HG02938 (cell line): Measurements from ENCODE around the gene STXBP6.

Experiments used
- ATAC-seq: cut with Tn5 transposase; IDR thresholded peaks from one replicate; pipeline ENCODE4 v1.9.1; 2021; ENCODE audit warnings: mild to moderate bottlenecking, moderate library complexity; ENCODE audit not compliant: unreplicated experiment

STXBP6 gene

DNA sequence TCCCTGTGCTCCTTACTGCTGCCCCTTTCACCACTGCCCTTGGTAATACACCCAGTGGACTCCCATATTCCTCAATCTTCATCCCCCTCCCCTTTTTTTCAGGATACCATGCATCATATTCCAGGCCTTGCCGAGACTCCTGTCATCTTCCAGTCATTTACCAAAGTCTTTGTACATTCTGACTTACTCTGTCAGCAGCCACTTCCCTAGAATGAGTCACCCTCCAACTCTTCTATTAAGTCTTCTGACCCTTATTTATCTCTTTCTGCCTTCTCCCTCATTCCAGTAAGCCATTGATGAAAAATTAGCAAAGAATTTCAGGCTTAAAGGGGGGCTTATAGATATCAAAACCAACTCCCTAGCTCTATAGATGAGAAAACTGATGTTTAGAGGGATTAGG lies 128.0 kb downstream of the STXBP6 start:
- no peak for ATAC-seq

DNA sequence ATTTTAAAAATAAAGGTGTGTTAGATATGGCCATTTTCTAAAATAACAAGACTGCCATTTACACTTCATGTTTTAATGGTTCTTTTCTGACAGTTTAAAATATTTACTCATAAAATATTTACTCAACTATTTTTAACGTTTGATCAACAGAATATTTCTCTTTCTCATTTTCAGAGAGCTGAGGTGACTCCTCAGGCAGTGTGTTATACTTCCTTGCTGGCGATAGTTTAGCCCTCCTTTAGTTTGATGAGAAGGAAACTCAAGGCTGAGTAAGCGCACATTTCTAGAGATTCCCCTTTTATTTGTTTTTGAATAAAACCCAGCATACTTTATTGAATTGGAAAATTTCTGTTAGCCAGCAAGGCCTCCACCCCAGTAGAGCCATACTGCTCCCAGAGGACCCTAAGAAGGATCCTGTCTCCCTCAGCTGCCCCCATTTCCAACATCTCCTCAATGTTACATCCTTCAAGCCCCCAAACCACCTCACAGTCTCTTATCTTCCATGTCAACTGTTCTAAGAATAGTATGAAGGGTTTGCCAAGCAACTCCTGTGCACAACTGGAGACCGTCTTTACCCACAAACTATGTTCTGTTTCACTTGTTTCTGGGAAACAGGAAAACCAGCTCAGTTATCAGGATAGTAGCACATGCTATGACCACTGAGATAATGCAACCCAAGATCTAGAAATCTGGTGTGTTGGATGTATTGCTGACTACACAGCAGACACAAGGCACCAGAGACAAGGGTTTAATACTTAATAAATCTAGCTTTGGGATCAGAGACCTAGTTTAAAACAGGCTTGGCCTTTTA lies 129.5 kb downstream of the STXBP6 start:
- no peak for ATAC-seq

DNA sequence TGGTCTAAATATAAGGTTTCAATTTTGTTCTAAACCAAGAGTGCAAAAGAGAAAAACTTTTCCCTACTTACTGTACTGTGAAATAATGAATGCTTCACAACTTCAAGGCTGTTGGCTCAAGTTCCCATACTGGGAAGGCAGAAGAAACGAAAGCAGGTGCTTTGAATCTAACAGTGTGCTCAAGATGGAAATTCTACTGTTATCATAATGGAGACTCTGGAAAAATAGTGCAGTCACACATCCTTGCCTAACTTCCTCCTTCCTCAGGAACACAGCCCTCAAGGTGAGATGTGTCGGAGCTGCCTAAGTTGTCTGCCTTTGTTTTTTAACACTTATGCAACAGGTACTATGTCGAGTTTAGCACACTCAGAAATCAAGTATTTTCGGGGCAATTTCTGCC lies 131.1 kb downstream of the STXBP6 start:
- no peak for ATAC-seq

DNA sequence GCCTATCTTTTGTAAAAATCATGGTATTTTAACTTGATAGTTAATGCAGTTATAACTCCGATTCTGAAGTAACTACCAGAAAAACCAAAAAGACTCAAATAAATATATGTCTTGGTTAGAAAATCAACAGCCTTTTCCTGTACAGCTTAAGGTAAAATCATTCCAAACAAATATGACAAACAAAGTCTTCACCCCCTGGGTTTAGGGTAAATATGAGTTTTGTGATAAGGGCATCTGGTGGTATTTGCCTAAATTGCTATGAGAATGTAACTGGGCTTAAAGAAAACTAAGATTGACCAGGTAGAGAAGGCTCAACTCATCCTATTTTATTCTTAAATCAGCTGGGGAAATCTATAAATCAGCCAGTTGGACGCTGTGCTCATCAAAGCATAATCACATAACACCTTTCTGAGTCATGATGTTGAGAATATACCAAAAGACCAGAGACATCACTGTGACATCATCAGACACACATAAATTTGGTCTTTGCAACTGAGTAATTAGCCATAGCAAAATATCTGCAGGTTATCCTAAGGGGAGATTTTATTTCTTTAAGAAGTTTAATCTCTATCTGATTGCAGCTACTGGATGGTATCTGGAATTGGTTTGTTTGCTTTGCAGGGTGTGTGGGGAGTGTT lies 133.9 kb downstream of the STXBP6 start:
- ATAC-seq, result no peak

DNA sequence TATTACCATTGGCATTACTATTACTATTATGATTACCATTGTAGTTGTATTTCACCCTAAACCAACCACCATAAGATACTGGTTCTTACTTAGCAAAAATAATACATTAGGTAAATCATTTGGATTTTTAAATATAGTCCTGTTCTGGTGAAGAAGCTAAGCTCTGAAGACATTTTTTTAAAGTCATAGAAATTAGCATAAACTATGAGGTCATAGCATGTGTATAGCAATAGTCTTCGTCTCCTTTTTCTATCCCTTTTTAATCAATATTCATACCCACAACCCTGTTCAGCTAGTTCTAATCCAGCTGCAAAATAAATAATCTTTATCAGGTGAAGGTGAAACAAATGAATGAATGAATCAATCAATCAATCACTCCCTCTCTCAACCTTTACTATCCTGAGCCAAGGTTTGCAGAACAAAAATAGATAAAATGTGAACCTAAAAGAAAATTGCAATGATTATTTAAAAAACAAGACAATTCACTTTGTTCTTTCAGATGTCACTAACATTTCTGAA lies 134.5 kb downstream of the STXBP6 start:
- no peak for ATAC-seq

DNA sequence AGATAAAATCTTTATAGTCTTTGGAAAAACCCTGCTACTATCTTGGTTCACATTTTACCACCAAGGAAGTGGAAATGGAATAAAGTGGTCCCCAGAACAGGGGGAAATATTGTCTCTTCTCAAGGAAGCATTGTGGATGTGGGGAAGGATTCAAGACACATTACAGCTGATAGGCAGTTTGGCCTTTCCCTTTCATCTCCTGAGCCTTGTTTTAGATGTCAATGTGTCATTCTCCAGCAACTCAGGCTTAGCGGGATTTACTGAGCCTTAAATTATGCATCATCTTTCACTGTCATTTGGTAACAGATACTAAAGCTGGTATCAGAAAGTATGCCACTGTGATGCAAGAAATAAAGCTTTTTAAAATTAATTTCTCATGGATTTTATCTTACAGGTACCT lies 136.2 kb downstream of the STXBP6 start:
- no peak for ATAC-seq

DNA sequence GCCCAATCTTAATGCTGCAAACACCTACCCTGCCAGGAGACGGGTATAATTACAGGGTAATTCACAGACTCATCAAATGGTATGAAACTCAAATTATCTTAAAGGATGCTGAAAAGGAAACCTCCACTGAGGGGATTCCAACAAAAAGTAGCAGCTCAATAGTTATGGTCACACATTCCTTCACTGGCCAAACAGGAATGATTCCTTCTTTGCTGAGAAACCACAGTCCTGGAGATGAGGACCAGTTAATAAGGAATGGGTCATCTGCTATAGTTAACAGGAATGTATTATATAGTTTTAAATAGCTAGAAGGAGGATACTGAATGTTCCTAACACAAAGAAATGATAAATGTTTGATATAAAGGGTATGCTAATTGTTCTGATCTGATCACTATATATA lies 136.9 kb downstream of the STXBP6 start:
- ATAC-seq, result no peak

DNA sequence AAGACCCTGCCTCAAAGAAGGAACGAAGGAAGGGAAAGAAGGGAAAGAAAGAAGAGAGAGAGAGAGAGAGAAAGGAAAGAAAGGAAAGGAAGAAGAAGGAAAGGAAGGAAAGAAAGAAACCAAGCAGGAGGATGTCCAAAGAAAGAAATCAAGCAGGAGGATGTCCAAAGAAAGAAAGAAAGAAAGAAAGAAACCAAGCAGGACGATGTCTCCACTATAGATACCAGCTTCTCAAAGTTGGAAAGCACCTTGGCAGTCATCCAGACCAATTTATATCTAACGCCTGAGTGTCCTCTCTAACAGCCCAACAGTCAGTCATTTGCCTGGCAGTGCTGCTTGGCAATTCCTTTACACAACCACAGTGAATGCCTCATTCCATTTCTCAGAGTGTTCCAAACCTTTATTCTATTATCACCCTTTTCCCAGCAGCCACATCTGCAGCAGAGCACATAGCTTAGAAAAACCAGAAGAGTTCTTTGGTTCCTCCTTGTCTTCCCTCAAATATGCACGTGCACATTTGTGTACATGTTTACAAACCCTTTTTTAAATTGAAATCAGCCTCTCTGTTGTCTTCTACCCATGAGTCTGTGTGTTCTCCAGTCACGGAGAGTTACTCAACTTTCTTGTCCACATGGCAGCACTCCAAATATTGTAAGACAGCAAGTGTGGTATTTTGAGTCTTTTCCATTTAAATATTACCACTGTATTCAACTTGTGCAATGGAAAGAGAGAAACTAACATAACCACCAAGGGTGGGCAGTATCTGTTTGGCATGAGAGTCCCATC lies 138.4 kb downstream of the STXBP6 start:
- ATAC-seq, result no peak

DNA sequence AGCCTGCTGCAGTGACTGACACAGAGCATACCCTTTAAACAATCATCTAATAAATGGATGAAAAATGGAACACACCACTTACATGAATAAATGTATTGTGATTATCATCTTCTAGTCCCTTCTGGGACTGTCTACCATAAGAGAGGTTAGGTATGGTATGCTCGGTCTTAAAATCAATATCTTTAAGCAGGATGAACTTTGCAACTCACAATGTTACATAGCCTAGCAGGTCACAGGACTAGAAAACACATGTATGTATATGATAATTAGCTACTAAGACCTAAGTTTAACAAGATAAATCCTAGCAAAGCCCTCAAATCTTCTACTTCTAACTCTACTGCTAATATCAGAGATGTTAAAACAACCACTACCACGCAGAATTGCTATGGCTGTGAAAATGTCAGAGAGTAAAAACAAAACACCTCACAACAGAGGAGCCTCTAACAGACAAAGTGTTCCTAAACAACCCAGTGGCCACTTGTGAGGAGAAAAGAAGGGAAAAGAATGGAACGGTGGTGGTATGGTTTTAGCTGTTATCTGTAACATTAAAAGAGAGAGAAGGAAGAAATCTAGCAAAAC lies 139.4 kb downstream of the STXBP6 start:
- no peak for ATAC-seq

DNA sequence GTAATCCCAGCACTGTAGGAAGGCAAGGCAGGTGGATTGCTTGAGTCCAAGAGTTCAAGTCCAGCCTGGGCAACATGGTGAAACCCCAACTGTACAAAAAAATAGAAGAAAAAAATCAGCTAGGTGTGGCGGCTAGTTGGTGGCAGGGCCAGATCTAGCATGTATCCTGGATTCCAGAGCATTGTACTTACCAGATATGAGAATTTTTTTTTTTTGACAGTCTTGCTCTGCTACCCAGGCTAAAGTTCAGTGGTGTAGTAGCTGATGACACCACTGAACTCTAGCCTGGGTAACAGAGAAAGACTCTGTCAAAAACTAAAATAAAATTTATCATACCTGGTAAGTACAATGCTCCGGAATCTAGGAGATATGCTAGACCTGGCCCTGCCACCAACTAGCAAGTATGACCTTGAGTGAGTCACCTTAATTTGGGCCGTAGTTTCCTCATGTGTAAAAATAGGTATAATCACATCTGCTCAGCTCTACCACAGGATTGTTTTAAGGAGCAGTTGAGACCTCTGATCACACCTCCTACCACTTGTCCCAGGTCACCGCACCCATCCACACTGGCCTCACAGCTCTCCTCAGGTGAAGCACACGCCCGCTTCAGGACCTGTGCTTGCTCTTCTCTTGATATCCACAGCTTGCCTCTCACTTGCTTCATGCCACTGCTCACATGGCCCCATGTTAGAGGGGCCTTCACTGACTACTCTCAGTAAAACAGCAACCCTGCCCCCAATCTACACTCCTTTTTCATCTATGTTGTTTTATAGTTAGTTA lies 140.2 kb downstream of the STXBP6 start:
- no peak for ATAC-seq

DNA sequence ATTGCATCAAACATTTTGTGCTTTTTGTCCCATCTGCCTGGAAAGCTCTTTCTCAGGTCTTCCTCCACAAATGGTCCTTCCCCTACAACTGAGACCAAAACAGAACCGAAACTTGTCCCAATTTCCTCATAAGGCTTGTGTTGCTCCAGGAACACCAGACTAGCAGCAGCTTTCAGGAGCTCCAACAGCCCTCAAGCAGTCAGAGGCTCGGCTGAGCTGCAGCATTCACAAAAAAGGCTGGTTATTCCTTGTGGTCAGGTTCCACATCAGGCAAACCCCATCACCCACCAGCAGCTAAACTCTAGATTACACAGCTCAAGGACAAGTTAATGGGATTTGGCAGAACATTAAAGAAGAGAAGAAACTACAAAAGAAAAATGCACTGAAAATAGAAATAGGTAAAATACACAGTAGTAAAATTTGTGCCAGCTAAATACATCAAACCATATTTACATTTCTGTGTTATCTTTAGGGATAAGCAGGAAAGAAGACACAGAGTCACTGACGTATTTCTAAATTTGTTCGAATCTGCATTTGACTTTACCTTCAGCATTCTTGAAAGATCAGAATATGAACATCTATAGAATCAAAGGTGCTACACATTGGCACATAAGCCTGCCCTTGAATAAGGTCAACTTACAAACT lies 141.2 kb downstream of the STXBP6 start:
- no peak for ATAC-seq

DNA sequence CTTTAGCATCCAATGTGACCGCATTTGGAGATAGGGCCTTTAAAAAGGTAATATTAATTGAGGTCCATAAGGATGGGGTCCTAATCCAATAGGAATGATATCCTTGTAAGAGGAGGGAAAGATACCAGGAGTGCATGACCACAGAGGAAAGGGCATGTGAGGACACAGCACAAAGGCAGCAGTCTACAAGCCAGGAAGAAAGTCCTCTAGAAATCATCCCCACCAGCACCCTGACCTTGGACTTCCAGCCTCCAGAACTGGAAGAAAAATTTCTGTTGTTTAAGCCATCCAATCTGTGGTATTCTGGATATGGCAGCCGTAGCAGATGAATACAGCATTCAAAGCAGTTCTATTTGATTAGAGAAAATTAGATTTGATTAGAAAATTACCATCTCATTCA lies 145.4 kb downstream of the STXBP6 start:
- no peak for ATAC-seq

DNA sequence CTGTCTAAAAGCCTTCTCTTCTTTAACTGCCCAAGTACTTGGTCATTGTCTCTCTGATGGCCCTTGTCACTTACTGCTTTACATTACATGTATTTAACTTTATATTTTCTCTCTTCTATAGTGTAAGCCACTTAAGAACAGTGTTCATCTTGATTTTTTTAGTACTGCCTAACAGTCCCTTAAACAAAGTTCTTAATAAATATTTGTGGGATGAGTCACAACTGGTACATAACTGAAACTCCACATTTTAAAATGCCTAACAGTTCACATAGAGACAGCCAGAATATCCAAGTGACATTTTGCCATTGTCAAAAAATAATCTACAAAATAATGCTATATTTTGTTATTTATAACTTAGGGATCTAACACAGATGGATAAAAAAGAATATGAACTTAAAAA lies 146.6 kb downstream of the STXBP6 start:
- no peak for ATAC-seq

DNA sequence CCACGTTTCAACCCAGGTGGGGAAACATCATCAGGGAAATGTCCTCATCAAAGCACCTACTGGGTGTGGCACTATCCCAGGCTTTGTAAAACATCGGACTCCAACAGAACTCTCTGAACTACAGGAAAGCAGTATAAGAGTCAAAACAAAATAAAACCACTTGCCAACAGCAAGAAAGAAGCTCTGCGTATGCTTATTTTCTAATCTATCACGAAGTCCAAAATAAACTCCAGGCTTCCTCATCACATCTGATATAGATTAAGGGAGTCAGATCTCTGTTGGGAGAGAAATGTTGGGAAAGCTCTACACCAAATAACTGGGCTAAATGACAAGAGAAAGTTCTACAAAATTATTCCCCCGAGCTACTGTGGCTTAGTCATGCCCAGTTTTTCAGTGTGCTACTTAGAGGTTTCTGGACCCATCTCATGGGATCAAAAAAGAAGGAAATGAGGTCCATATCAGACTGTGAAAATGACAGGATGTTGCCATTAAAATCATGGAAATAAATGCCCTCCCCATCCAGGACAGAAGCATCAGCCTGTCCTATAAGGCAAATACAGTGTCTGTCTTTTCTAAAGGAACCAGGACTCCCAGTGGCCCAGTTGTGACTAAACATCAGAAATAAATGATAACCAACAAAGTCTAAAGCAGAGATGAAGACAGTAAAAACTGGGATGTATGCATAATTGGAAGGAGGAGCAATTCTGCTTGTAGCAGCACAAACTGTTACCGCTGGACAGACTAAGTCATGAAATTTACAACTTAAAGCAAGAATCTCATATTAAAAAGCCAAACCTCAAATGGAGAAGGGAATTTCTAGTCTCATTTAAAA lies 149.5 kb downstream of the STXBP6 start:
- ATAC-seq, result no peak

DNA sequence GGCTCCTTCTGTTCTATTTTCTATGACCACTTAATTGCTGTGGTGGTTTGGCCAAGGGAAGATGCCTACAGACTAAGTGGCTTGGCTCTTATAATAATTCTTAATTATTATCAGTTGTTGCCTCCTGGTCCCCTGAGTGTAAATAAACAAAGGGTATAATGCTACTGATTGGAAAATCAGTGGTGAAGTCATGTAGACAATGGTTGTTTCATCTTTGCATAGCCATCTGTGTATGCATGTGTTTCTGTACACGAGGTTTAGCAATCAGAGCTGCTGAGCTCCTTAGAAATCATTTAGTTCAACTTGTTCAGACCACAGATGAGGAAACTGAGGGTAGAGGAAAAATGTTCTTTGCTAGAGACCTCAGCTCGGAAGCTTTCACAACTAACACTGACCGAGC lies 152.2 kb downstream of the STXBP6 start:
- ATAC-seq, result no peak

DNA sequence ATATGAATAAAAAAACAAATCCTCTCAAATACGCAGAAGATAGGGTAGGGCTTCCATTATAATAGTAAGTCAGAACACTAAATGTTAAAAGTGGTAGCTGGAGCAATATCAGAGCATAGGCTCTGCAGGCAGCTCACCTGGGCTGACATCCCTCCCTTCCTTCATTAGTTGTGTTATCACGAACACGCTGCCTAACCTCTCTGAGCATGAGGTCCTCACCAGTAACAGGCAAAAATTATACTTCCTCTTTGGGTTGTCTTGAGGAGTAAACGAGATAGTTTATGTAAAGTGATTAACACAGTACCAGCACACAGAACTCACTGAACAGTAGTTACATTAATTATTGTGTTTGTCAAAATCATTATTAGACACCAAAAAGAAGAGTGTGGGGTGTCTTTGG lies 154.3 kb downstream of the STXBP6 start:
- ATAC-seq, result no peak

DNA sequence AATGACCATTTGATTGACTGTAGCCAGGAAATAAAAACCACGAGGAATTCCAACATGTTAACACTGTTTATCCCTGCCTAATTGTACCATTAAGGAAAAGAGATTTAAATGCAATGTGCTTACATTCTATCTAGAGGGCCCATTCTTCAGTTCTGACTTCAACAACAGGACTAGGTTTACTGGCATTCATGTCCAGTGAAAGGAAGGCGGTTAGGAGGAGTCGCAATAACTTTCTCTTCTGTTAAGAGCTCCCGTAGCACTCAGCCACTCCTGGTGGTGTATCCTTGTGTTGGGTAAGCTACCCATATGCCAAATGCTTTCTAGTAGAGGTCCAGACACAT lies 154.7 kb downstream of the STXBP6 start:
- no peak for ATAC-seq

DNA sequence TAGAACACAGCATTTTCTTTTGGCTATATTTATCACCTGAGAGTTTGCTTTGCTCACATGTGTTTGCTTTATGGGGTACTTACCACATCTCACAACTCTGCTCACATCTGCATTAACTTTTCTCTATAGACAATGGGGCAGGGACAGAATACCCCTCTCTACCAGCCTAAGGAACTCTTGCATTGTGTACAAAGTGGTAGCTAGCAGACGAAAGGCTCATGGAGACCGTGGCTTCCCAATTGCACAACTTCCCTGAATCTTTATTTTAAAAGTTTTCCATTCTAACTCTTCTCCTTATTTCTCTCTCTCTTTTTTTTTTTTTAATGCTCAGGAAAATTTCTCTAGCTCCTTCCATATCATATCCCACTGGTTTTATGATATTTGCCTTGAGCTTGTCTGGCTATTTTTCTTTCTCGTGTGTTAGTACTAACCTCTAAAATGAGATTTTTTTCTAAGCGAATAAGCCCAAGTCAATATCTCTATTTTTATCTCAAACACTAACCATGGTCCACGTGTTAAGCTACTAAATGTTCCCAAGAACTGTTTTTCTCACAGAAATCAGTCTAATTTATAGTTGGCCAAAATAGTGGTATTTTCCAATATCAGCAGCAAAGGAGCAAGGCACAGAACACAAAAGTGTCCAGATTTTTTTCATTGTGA lies 155.2 kb downstream of the STXBP6 start:
- ATAC-seq, result no peak
